Immature natural killer cell (primary cell): Measurements from ENCODE around the gene MAML2. TPM values are rescaled to one million over a fixed set of nuclear protein-coding genes. Genes with fewer than 3 reads are reported as not detected.

Experiments
- DNase-seq, 3 donors: peaks; one replicate each; pipeline ENCODE4 v3.0.0; 2022; ENCODE audit warnings: mixed read lengths in 1 of 3
- H3K27ac Mint-ChIP-seq, 6 donors: one replicate each; pipeline ENCODE4 v1.8.0; 2020; ENCODE audit warnings: mixed read lengths in 6 of 6, mild to moderate bottlenecking in 5 of 6, inconsistent platforms in 4 of 6, moderate library complexity in 3 of 6
- H3K27me3 Mint-ChIP-seq, 3 donors: one replicate each; pipeline ENCODE4 v1.8.0; 2020 to 2021; ENCODE audit warnings: low read depth in 3 of 3, mild to moderate bottlenecking in 3 of 3, mixed read lengths in 3 of 3, moderate library complexity in 3 of 3, inconsistent platforms in 1 of 3
- H3K36me3 Mint-ChIP-seq, 3 donors: one replicate each; pipeline ENCODE4 v1.8.0; 2020; ENCODE audit warnings: mixed read lengths in 3 of 3, inconsistent platforms in 2 of 3, mild to moderate bottlenecking in 2 of 3
- H3K4me1 Mint-ChIP-seq, 2 donors: one replicate each; pipeline ENCODE4 v1.8.0; 2020; ENCODE audit warnings: inconsistent platforms in 2 of 2, mild to moderate bottlenecking in 2 of 2, mixed read lengths in 2 of 2, moderate library complexity in 1 of 2
- H3K4me3 Mint-ChIP-seq, 5 donors: one replicate each; pipeline ENCODE4 v1.8.0; 2020; ENCODE audit warnings: mild to moderate bottlenecking in 5 of 5, mixed read lengths in 5 of 5, inconsistent platforms in 3 of 5, moderate library complexity in 3 of 5
- H3K9me3 Mint-ChIP-seq, 6 donors: one replicate each; pipeline ENCODE4 v1.8.0; 2020; ENCODE audit warnings: mild to moderate bottlenecking in 6 of 6, mixed read lengths in 6 of 6, inconsistent platforms in 4 of 6, moderate library complexity in 3 of 6
- polyA plus RNA-seq, 3 donors: library from polyadenylated mRNA; unstranded; fragments of 300-500 nt; fragmentation: Illumina TruSeq; gene quantifications; one replicate each; pipeline ENCODE4 v1.2.3, GENCODE V29; 2021

Gene MAML2
- polyA plus RNA-seq, 3 donors from 2014 or later = 0.26 to 4.5 (median 1.1) TPM

GRCh38 chr11:96154802-96155520 is 188.0 kb downstream of the MAML2 start:
- peaks cover 0 to 2% (median 0%) of the 10 kb centered on the region in 3 donors for H3K27me3 Mint-ChIP-seq
- no peak overlapping the region for H3K4me3 Mint-ChIP-seq
- H3K27ac Mint-ChIP-seq = peak overlapping the region in 1 of 6 donors; percentile 53
- no peak for DNase-seq
- peaks cover 29 to 33% of the 10 kb centered on the region in 2 donors for H3K4me1 Mint-ChIP-seq
- H3K36me3 Mint-ChIP-seq = no peaks in the 10 kb centered on the region
- H3K9me3 Mint-ChIP-seq = no peaks in the 10 kb centered on the region

GRCh38 chr11:96152623-96153022 is 190.4 kb downstream of the MAML2 start:
- peaks cover 22 to 25% of the 10 kb centered on the region in 2 donors for H3K4me1 Mint-ChIP-seq

GRCh38 chr11:96151501-96151900 is 191.5 kb downstream of the MAML2 start:
- no peaks in the 10 kb centered on the region for H3K36me3 Mint-ChIP-seq
- H3K4me1 Mint-ChIP-seq = peaks cover 10 to 13% of the 10 kb centered on the region in 2 donors
- no peaks in the 10 kb centered on the region for H3K9me3 Mint-ChIP-seq
- H3K27me3 Mint-ChIP-seq = peaks cover 0 to 2% (median 2%) of the 10 kb centered on the region in 3 donors
- H3K4me3 Mint-ChIP-seq = no peak overlapping the region
- no peak overlapping the region for H3K27ac Mint-ChIP-seq
- DNase-seq = no peak

More at GRCh38 chr11:96152623-96153022, 190.4 kb downstream of the MAML2 start:
- no peaks in the 10 kb centered on the region for H3K36me3 Mint-ChIP-seq
- H3K27me3 Mint-ChIP-seq = peaks cover 0 to 2% (median 2%) of the 10 kb centered on the region in 3 donors
- H3K27ac Mint-ChIP-seq = peak overlapping the region in 3 of 6 donors; percentile 10 to 22 (median 20)
- no peak overlapping the region for H3K4me3 Mint-ChIP-seq
- no peaks in the 10 kb centered on the region for H3K9me3 Mint-ChIP-seq
- no peak for DNase-seq

GRCh38 chr11:96150609-96151008 is 192.4 kb downstream of the MAML2 start:
- peaks cover 0 to 2% (median 0%) of the 10 kb centered on the region in 3 donors for H3K27me3 Mint-ChIP-seq
- H3K27ac Mint-ChIP-seq = no peak overlapping the region
- no peaks in the 10 kb centered on the region for H3K36me3 Mint-ChIP-seq
- no peaks in the 10 kb centered on the region for H3K9me3 Mint-ChIP-seq
- peaks cover 2 to 4% of the 10 kb centered on the region in 2 donors for H3K4me1 Mint-ChIP-seq
- no peak overlapping the region for H3K4me3 Mint-ChIP-seq
- no peak for DNase-seq

- no peak for DNase-seq
- peaks cover 0 to 2% (median 0%) of the 10 kb centered on the region in 3 donors for H3K27me3 Mint-ChIP-seq
Measured at GRCh38 chr11:96149743-96150555, 193.0 kb downstream of the MAML2 start.

GRCh38 chr11:96147906-96148486 is 195.0 kb downstream of the MAML2 start:
- peaks cover 0 to 4% of the 10 kb centered on the region in 2 donors for H3K4me1 Mint-ChIP-seq

More at GRCh38 chr11:96149743-96150555, 193.0 kb downstream of the MAML2 start:
- Mint-ChIP-seq H3K36me3 (no peaks in the 10 kb centered on the region), H3K4me1 (peaks cover 0 to 4% of the 10 kb centered on the region in 2 donors), H3K9me3 (no peaks in the 10 kb centered on the region), H3K4me3 (no peak overlapping the region), H3K27ac (no peak overlapping the region)

GRCh38 chr11:96147186-96147585 is 195.8 kb downstream of the MAML2 start:
- H3K27me3 Mint-ChIP-seq = peaks cover 0 to 2% (median 0%) of the 10 kb centered on the region in 3 donors
- no peak overlapping the region for H3K4me3 Mint-ChIP-seq
- DNase-seq = no peak
- H3K36me3 Mint-ChIP-seq = no peaks in the 10 kb centered on the region
- no peak overlapping the region for H3K27ac Mint-ChIP-seq
- H3K9me3 Mint-ChIP-seq = no peaks in the 10 kb centered on the region
- no peaks in the 10 kb centered on the region for H3K4me1 Mint-ChIP-seq

More at GRCh38 chr11:96147906-96148486, 195.0 kb downstream of the MAML2 start:
- no peak overlapping the region for H3K4me3 Mint-ChIP-seq
- no peak for DNase-seq
- no peaks in the 10 kb centered on the region for H3K9me3 Mint-ChIP-seq
- H3K36me3 Mint-ChIP-seq = no peaks in the 10 kb centered on the region
- H3K27me3 Mint-ChIP-seq = peaks cover 0 to 2% (median 0%) of the 10 kb centered on the region in 3 donors
- no peak overlapping the region for H3K27ac Mint-ChIP-seq

- no peak overlapping the region for H3K27ac Mint-ChIP-seq
- DNase-seq = no peak
- H3K27me3 Mint-ChIP-seq = peaks cover 0 to 2% (median 0%) of the 10 kb centered on the region in 3 donors
- H3K9me3 Mint-ChIP-seq = no peaks in the 10 kb centered on the region
- H3K36me3 Mint-ChIP-seq = no peaks in the 10 kb centered on the region
- no peaks in the 10 kb centered on the region for H3K4me1 Mint-ChIP-seq
- H3K4me3 Mint-ChIP-seq = no peak overlapping the region
Measured at GRCh38 chr11:96146765-96147164, 196.2 kb downstream of the MAML2 start.

GRCh38 chr11:96145163-96145585 is 197.8 kb downstream of the MAML2 start:
- Mint-ChIP-seq H3K27ac (no peak overlapping the region), H3K36me3 (no peaks in the 10 kb centered on the region), H3K9me3 (no peaks in the 10 kb centered on the region), H3K4me3 (no peak overlapping the region), H3K4me1 (peaks cover under 1 to 2% of the 10 kb centered on the region in 2 donors), H3K27me3 (peaks cover 0 to 2% (median 0%) of the 10 kb centered on the region in 3 donors)
- DNase-seq = no peak

- H3K27me3 Mint-ChIP-seq = peaks cover 0 to 2% (median 0%) of the 10 kb centered on the region in 3 donors
- no peak overlapping the region for H3K27ac Mint-ChIP-seq
- peaks cover 7 to 9% of the 10 kb centered on the region in 2 donors for H3K4me1 Mint-ChIP-seq
- H3K36me3 Mint-ChIP-seq = no peaks in the 10 kb centered on the region
- DNase-seq = no peak
- no peaks in the 10 kb centered on the region for H3K9me3 Mint-ChIP-seq
- no peak overlapping the region for H3K4me3 Mint-ChIP-seq
Measured at GRCh38 chr11:96144553-96144952, 198.4 kb downstream of the MAML2 start.

- H3K4me1 Mint-ChIP-seq = peaks cover 8 to 10% of the 10 kb centered on the region in 2 donors
- peaks cover 0 to under 1% (median 0%) of the 10 kb centered on the region in 3 donors for H3K27me3 Mint-ChIP-seq
Measured at GRCh38 chr11:96143041-96143521, 199.9 kb downstream of the MAML2 start.

GRCh38 chr11:96141626-96142025 is 201.4 kb downstream of the MAML2 start:
- Mint-ChIP-seq H3K27ac (no peak overlapping the region), H3K27me3 (no peaks in the 10 kb centered on the region), H3K36me3 (no peaks in the 10 kb centered on the region), H3K4me3 (no peak overlapping the region), H3K9me3 (no peaks in the 10 kb centered on the region), H3K4me1 (peaks cover 16 to 20% of the 10 kb centered on the region in 2 donors)
- no peak for DNase-seq

More at GRCh38 chr11:96143041-96143521, 199.9 kb downstream of the MAML2 start:
- Mint-ChIP-seq H3K36me3 (no peaks in the 10 kb centered on the region), H3K4me3 (no peak overlapping the region), H3K27ac (no peak overlapping the region), H3K9me3 (no peaks in the 10 kb centered on the region)
- no peak for DNase-seq

- Mint-ChIP-seq H3K4me1 (peaks cover 29 to 38% of the 10 kb centered on the region in 2 donors), H3K9me3 (no peaks in the 10 kb centered on the region), H3K36me3 (no peaks in the 10 kb centered on the region)
Measured at GRCh38 chr11:96139691-96140090, 203.3 kb downstream of the MAML2 start.

More at GRCh38 chr11:96139691-96140090, 203.3 kb downstream of the MAML2 start:
- no peak for DNase-seq
- Mint-ChIP-seq H3K27me3 (no peaks in the 10 kb centered on the region), H3K4me3 (no peak overlapping the region), H3K27ac (no peak overlapping the region)
